T-cell (primary cell): ENCODE measurements around the gene GRID2. TPM values are rescaled to one million over a fixed set of nuclear protein-coding genes. Genes with fewer than 3 reads are reported as not detected.

Experiments
- ATAC-seq, 4 experiments: fragments of 200-7000 bp in 3 of 4; fragments of 150-1000 bp in 1 of 4; cut with Tn5 transposase; replicated peaks in 1 of 4; 1 replicate in 3 of 4; 2 replicates in 1 of 4; pipeline ENCODE4 v1.10.0; 2021; ENCODE audit warnings: moderate library complexity in 3 of 4, mild to moderate bottlenecking in 2 of 4, moderate number of reproducible peaks in 1 of 4
- CTCF ChIA-PET, 2 donors: fragments of 300-600 bp; sonication (Branson Sonifier 250); formaldehyde crosslinking; loops; one replicate each; lab custom pipeline; 2022; ENCODE audit warnings: antibody characterized with exemption in 2 of 2; lab: Charles Lee
- POLR2A ChIA-PET, 2 donors: fragments of 300-600 bp; sonication (Branson Sonifier 250); formaldehyde crosslinking; loops; one replicate each; lab custom pipeline; 2022; ENCODE audit warnings: antibody characterized with exemption in 2 of 2; lab: Charles Lee
- DNase-seq, 35 experiments: peaks; one replicate each; pipeline versions ENCODE4 v3.0.0 to v3.0.0-alpha.2; 2013 to 2023
- H3K27ac ChIP-seq: one replicate; pipeline ENCODE4 v1.5.1; 2013; ENCODE audit warnings: low read length
- H3K27me3 ChIP-seq, 2 experiments: replicated peaks in 1 of 2; 1 replicate in 1 of 2; 2 replicates in 1 of 2; pipeline versions ENCODE4 v1.6.1 to v1.7.0; 2013; ENCODE audit warnings: low read length in 1 of 2, mixed read lengths in 1 of 2; ENCODE audit not compliant: control insufficient read depth in 2 of 2, insufficient read depth in 2 of 2; ENCODE audit errors: extremely low read depth in 1 of 2
- H3K36me3 ChIP-seq, 2 donors: 1 replicate in 1 of 2; 2 replicates in 1 of 2; pipeline versions ENCODE4 v1.6.1 to v1.7.0; 2013; ENCODE audit warnings: low read length in 1 of 2; ENCODE audit not compliant: control insufficient read depth in 2 of 2, insufficient read depth in 1 of 2; ENCODE audit errors: extremely low read depth in 1 of 2
- H3K4me1 ChIP-seq, 2 experiments: 1 replicate in 1 of 2; 2 replicates in 1 of 2; pipeline versions ENCODE4 v1.6.1 to v1.7.0; 2013; ENCODE audit warnings: low read length in 2 of 2, mixed read lengths in 1 of 2; ENCODE audit not compliant: insufficient read depth in 2 of 2, control insufficient read depth in 1 of 2; ENCODE audit errors: extremely low read depth in 1 of 2
- H3K4me3 ChIP-seq, 2 donors: 1 replicate in 1 of 2; 2 replicates in 1 of 2; pipeline versions ENCODE4 v1.5.1 to v1.7.0; 2013; ENCODE audit warnings: mild to moderate bottlenecking in 2 of 2, low read length in 1 of 2, moderate library complexity in 1 of 2; ENCODE audit not compliant: control insufficient read depth in 1 of 2; ENCODE audit errors: extremely low read depth in 1 of 2
- H3K9me3 ChIP-seq: 2 replicates; pipeline ENCODE4 v1.7.0; 2013
- H3K27ac Mint-ChIP-seq, 2 donors: one replicate each; pipeline ENCODE4 v1.8.0; 2020 to 2021; ENCODE audit warnings: mild to moderate bottlenecking in 2 of 2, mixed read lengths in 2 of 2
- H3K27me3 Mint-ChIP-seq, 2 donors: one replicate each; pipeline ENCODE4 v1.8.0; 2021 to 2022; ENCODE audit warnings: mixed read lengths in 2 of 2
- H3K36me3 Mint-ChIP-seq: one replicate; pipeline ENCODE4 v1.8.0; 2021; ENCODE audit warnings: mixed read lengths
- H3K4me1 Mint-ChIP-seq, 3 donors: one replicate each; pipeline ENCODE4 v1.8.0; 2020 to 2022; ENCODE audit warnings: mixed read lengths in 3 of 3, mild to moderate bottlenecking in 1 of 3
- H3K4me3 Mint-ChIP-seq, 3 donors: one replicate each; pipeline ENCODE4 v1.8.0; 2020 to 2022; ENCODE audit warnings: mild to moderate bottlenecking in 3 of 3, mixed read lengths in 3 of 3, moderate library complexity in 3 of 3
- H3K9me3 Mint-ChIP-seq, 3 donors: one replicate each; pipeline ENCODE4 v1.8.0; 2020 to 2022; ENCODE audit warnings: mixed read lengths in 3 of 3
- WGBS: methylation state at CpG from one replicate; pipeline ENCODE4 v1.1.5; 2013; ENCODE audit warnings: missing lambda C conversion rate; ENCODE audit not compliant: insufficient coverage; 5-methylcytosine and 5-hydroxymethylcytosine counted together
- total RNA-seq, 35 experiments: library from RNA in 6 of 35; stranded (reverse) in 6 of 35; fragments of 120-200 nt in 1 of 35; gene quantifications; one replicate each; pipeline versions ENCODE4 v1.2.1 to v1.2.4 and lab custom pipeline; 2013 to 2026

GRID2 gene
- total RNA-seq, 5 donors from 2014 or later (not counting 1 experiment from before 2014, with no cell fraction given), result 0.13 to 0.18 TPM; not detected in 3

GRCh38 chr4:93187892-93188291 is 884.1 kb downstream of the GRID2 start:
- Histone ChIP-seq H3K4me3 (no peak overlapping the region), H3K27me3 (no peaks in the 10 kb centered on the region), H3K4me1 (no peaks in the 10 kb centered on the region), H3K9me3 (no peaks in the 10 kb centered on the region), H3K27ac (no peak overlapping the region), H3K36me3 (no peaks in the 10 kb centered on the region)
- no peak for DNase-seq
- no peak overlapping the region for H3K4me3 Mint-ChIP-seq
- no peak for ATAC-seq
- no peaks in the 10 kb centered on the region for H3K36me3 Mint-ChIP-seq
- WGBS, result 94% methylated on average over 3 of the region's 4 CpGs
- H3K9me3 Mint-ChIP-seq, result peaks cover 3 to 17% (median 14%) of the 10 kb centered on the region in 3 donors
- H3K4me1 Mint-ChIP-seq, result no peaks in the 10 kb centered on the region
- H3K27me3 Mint-ChIP-seq, result no peaks in the 10 kb centered on the region
- ChIA-PET CTCF (no interaction called here), POLR2A (no interaction called here)
- no peak overlapping the region for H3K27ac Mint-ChIP-seq

GRCh38 chr4:93199492-93199891 is 895.7 kb downstream of the GRID2 start:
- Mint-ChIP-seq H3K4me1 (no peaks in the 10 kb centered on the region), H3K27me3 (no peaks in the 10 kb centered on the region), H3K27ac (no peak overlapping the region), H3K36me3 (no peaks in the 10 kb centered on the region), H3K9me3 (peaks cover 0 to 9% (median 3%) of the 10 kb centered on the region in 3 donors), H3K4me3 (no peak overlapping the region)
- CTCF ChIA-PET, result no interaction called here
- POLR2A ChIA-PET, result no interaction called here
- no peak overlapping the region for H3K4me3 ChIP-seq
- H3K36me3 ChIP-seq, result no peaks in the 10 kb centered on the region
- ATAC-seq, result no peak
- no peaks in the 10 kb centered on the region for H3K27me3 ChIP-seq
- H3K4me1 ChIP-seq, result no peaks in the 10 kb centered on the region
- no CpG with 5 or more reads among the region's 2 CpGs for WGBS
- H3K9me3 ChIP-seq, result no peaks in the 10 kb centered on the region
- DNase-seq, result no peak
- no peak overlapping the region for H3K27ac ChIP-seq

GRCh38 chr4:93201471-93202096 is 897.8 kb downstream of the GRID2 start:
- Histone ChIP-seq H3K4me1 (no peaks in the 10 kb centered on the region), H3K27me3 (no peaks in the 10 kb centered on the region), H3K27ac (no peak overlapping the region), H3K36me3 (no peaks in the 10 kb centered on the region), H3K9me3 (no peaks in the 10 kb centered on the region), H3K4me3 (no peak overlapping the region)
- ChIA-PET CTCF (no interaction called here), POLR2A (no interaction called here)
- Mint-ChIP-seq H3K27me3 (no peaks in the 10 kb centered on the region), H3K4me3 (no peak overlapping the region), H3K36me3 (no peaks in the 10 kb centered on the region), H3K27ac (no peak overlapping the region), H3K9me3 (peaks cover under 1 to 3% (median 3%) of the 10 kb centered on the region in 3 donors), H3K4me1 (no peaks in the 10 kb centered on the region)
- no peak for ATAC-seq
- no CpG with 5 or more reads among the region's 4 CpGs for WGBS
- DNase-seq, result no peak

- Histone ChIP-seq H3K9me3 (no peaks in the 10 kb centered on the region), H3K4me3 (no peak overlapping the region), H3K4me1 (no peaks in the 10 kb centered on the region), H3K27ac (no peak overlapping the region), H3K36me3 (no peaks in the 10 kb centered on the region), H3K27me3 (no peaks in the 10 kb centered on the region)
- POLR2A ChIA-PET, result no interaction called here
- H3K36me3 Mint-ChIP-seq, result no peaks in the 10 kb centered on the region
- no peaks in the 10 kb centered on the region for H3K4me1 Mint-ChIP-seq
- DNase-seq, result no peak
- CTCF ChIA-PET, result no interaction called here
- no peaks in the 10 kb centered on the region for H3K27me3 Mint-ChIP-seq
- peaks cover 2 to 4% (median 3%) of the 10 kb centered on the region in 3 donors for H3K9me3 Mint-ChIP-seq
- no peak for ATAC-seq
- WGBS, result 100% methylated on average over 2 of the region's 4 CpGs
- no peak overlapping the region for H3K4me3 Mint-ChIP-seq
- no peak overlapping the region for H3K27ac Mint-ChIP-seq
Measured at GRCh38 chr4:93203708-93204107, 899.9 kb downstream of the GRID2 start.

GRCh38 chr4:93212250-93212649 is 908.5 kb downstream of the GRID2 start:
- Mint-ChIP-seq H3K36me3 (no peaks in the 10 kb centered on the region), H3K27me3 (no peaks in the 10 kb centered on the region), H3K27ac (no peak overlapping the region), H3K9me3 (peaks cover 8 to 12% (median 10%) of the 10 kb centered on the region in 3 donors), H3K4me1 (no peaks in the 10 kb centered on the region), H3K4me3 (no peak overlapping the region)
- Histone ChIP-seq H3K27ac (no peak overlapping the region), H3K9me3 (no peaks in the 10 kb centered on the region), H3K4me3 (no peak overlapping the region), H3K36me3 (no peaks in the 10 kb centered on the region), H3K27me3 (no peaks in the 10 kb centered on the region), H3K4me1 (no peaks in the 10 kb centered on the region)
- ATAC-seq (no peak), DNase-seq (no peak)
- ChIA-PET POLR2A (no interaction called here), CTCF (interaction anchor here in 1 of 2 donors (0.6 kb wide), 1 partner anchor 52 kb away, joined by 3 read pairs; no protein-coding TSS in a partner anchor)
- 100% methylated on average over 2 of the region's 3 CpGs for WGBS

GRCh38 chr4:93216646-93217045 is 912.9 kb downstream of the GRID2 start:
- POLR2A ChIA-PET, result no interaction called here
- H3K36me3 ChIP-seq, result no peaks in the 10 kb centered on the region
- no peak overlapping the region for H3K27ac ChIP-seq
- CTCF ChIA-PET, result no interaction called here
- H3K4me1 ChIP-seq, result no peaks in the 10 kb centered on the region
- DNase-seq (no peak), ATAC-seq (no peak)
- WGBS, result no CpG with 5 or more reads among the region's 8 CpGs
- no peaks in the 10 kb centered on the region for H3K27me3 ChIP-seq
- no peaks in the 10 kb centered on the region for H3K36me3 Mint-ChIP-seq
- peaks cover 4 to 16% (median 9%) of the 10 kb centered on the region in 3 donors for H3K9me3 Mint-ChIP-seq
- H3K27me3 Mint-ChIP-seq, result no peaks in the 10 kb centered on the region
- no peak overlapping the region for H3K4me3 Mint-ChIP-seq
- H3K4me1 Mint-ChIP-seq, result no peaks in the 10 kb centered on the region
- H3K9me3 ChIP-seq, result no peaks in the 10 kb centered on the region
- no peak overlapping the region for H3K4me3 ChIP-seq
- H3K27ac Mint-ChIP-seq, result no peak overlapping the region
